Measurements from ENCODE around the gene SNED1.

SNED1 gene

GRCh38 chr2:240992572-240993291 lies 5.7 kb upstream of the SNED1 start:
- DNase-seq: no peak

- DNase-seq: no peak
These were observed 4.8 kb upstream of the SNED1 start for GRCh38 chr2:240993446-240994170.

GRCh38 chr2:240994171-240994896 lies 4.1 kb upstream of the SNED1 start:
- no peak for DNase-seq

- no peak for DNase-seq
These were observed 3.1 kb upstream of the SNED1 start for GRCh38 chr2:240995041-240996021.

- DNase-seq: no peak
These were observed 2.1 kb upstream of the SNED1 start for GRCh38 chr2:240996161-240996833.

- no peak for DNase-seq
These were observed 1.6 kb upstream of the SNED1 start for GRCh38 chr2:240996834-240997140.

- no peak for DNase-seq
These were observed 1.1 kb upstream of the SNED1 start for GRCh38 chr2:240997141-240997855.

- DNase-seq: no peak
These were observed 232 bp downstream of the SNED1 start for GRCh38 chr2:240998706-240998994.

GRCh38 chr2:240998995-240999791 lies 775 bp downstream of the SNED1 start:
- no peak for DNase-seq

GRCh38 chr2:240999873-241000541 lies 1.6 kb downstream of the SNED1 start:
- no peak for DNase-seq

- DNase-seq: no peak
These were observed 2.5 kb downstream of the SNED1 start for GRCh38 chr2:241000831-241001321.

GRCh38 chr2:241001413-241002274 lies 3.2 kb downstream of the SNED1 start:
- DNase-seq: no peak

- no peak for DNase-seq
These were observed 4.0 kb downstream of the SNED1 start for GRCh38 chr2:241002275-241003046.

- DNase-seq: no peak
These were observed 4.6 kb downstream of the SNED1 start for GRCh38 chr2:241003047-241003360.

- no peak for DNase-seq
These were observed 5.0 kb downstream of the SNED1 start for GRCh38 chr2:241003369-241003768.

- DNase-seq: no peak
These were observed 5.6 kb downstream of the SNED1 start for GRCh38 chr2:241003830-241004564.

GRCh38 chr2:241005569-241005968 lies 7.2 kb downstream of the SNED1 start:
- no peak for DNase-seq
